K562 (cell line): ENCODE data around the gene GEN1. TPM values are rescaled to one million over a fixed set of nuclear protein-coding genes. Genes with fewer than 3 reads are reported as not detected.
A peak's percentile ranks its signal among the peaks of the same experiment; 100 is the strongest.

Experiments
- ATAC-seq: fragments of 200-7000 bp; cut with Tn5 transposase; 3 replicates; pipeline ENCODE4 v1.9.1; 2020; ENCODE audit warnings: moderate library complexity
- BruUV-seq: library from RNA; stranded (reverse); fragments of 400-500 nt; replicated peaks from 2 replicates; lab custom pipeline; 2021; lab: Mats Ljungman, UMichigan
- CTCF ChIA-PET: fragments of 300-600 bp; formaldehyde crosslinking; extraction: SDS; loops from one replicate; lab custom pipeline; 2021; ENCODE audit warnings: low intra/inter-chr PET ratio; lab: Yijun Ruan, JAX
- POLR2A ChIA-PET: fragments of 300-600, 350-650 bp; sonication (Branson Sonifier 250); formaldehyde crosslinking; extraction: SDS; loops from one replicate; lab custom pipeline; 2021; ENCODE audit warnings: antibody characterized with exemption, inconsistent platforms; lab: Yijun Ruan, JAX
- DNase-seq, 4 experiments: peaks; one replicate each; pipeline versions ENCODE4 v3.0.0 to v3.0.0-alpha.2; 2011 to 2018; ENCODE audit warnings: low spot score in 3 of 4, mixed read lengths in 3 of 4; ENCODE audit errors: extremely low read depth in 1 of 4
- FAIRE-seq: peaks from 2 replicates; lab custom pipeline; 2011; peaks lifted over from hg19 to GRCh38; lab: Jason Lieb, UNC
- H2AFZ ChIP-seq: 2 replicates; pipeline ENCODE4 v1.6.0; 2011; ENCODE audit warnings: low read depth, low read length, control low read depth, inconsistent platforms
- H3K27ac ChIP-seq: fragments of 200-600 bp; 3 replicates; pipeline ENCODE4 v1.8.0; 2011; ENCODE audit warnings: low read depth, mild to moderate bottlenecking, control low read depth, inconsistent platforms, low read length, moderate library complexity, mixed read lengths; ENCODE audit errors: extremely low read depth
- H3K27me3 ChIP-seq, 2 experiments: fragments of 300-600 bp in 1 of 2; 2 replicates in 1 of 2; 3 replicates in 1 of 2; pipeline versions ENCODE4 v1.6.0 to v1.8.0; 2011; ENCODE audit warnings: inconsistent platforms in 2 of 2, low read length in 2 of 2, mild to moderate bottlenecking in 1 of 2, mixed read lengths in 1 of 2, moderate library complexity in 1 of 2; ENCODE audit not compliant: control insufficient read depth in 2 of 2, insufficient read depth in 2 of 2
- H3K36me3 ChIP-seq: fragments of 300-600 bp; 3 replicates; pipeline ENCODE4 v1.8.0; 2011; ENCODE audit warnings: mild to moderate bottlenecking, low read length, inconsistent platforms; ENCODE audit not compliant: control insufficient read depth, insufficient read depth
- H3K4me1 ChIP-seq, 2 experiments: fragments of 200-600 bp in 1 of 2; replicated peaks in 1 of 2; 2 replicates in 1 of 2; 3 replicates in 1 of 2; pipeline versions ENCODE4 v1.5.1 to v1.8.0; 2011; ENCODE audit warnings: inconsistent platforms in 2 of 2, low read length in 2 of 2, mild to moderate bottlenecking in 1 of 2, mixed read lengths in 1 of 2, moderate library complexity in 1 of 2; ENCODE audit not compliant: control insufficient read depth in 2 of 2, insufficient read depth in 2 of 2
- H3K4me2 ChIP-seq: 2 replicates; pipeline ENCODE4 v1.6.1; 2011; ENCODE audit warnings: low read length, control low read depth, inconsistent platforms, mixed read lengths; ENCODE audit not compliant: insufficient read depth
- H3K4me3 ChIP-seq: fragments of 200-600 bp; sonication (generic), shearing (Covaris generic); 2 replicates; pipeline ENCODE4 v1.5.1; 2016; ENCODE audit warnings: control low read depth, inconsistent platforms
- H3K79me2 ChIP-seq: fragments of 200-600 bp; 3 replicates; pipeline ENCODE4 v1.8.0; 2011; ENCODE audit warnings: low read length, inconsistent platforms; ENCODE audit not compliant: control insufficient read depth, insufficient read depth
- H3K9ac ChIP-seq, 2 experiments: 2 replicates each; pipeline versions ENCODE4 v1.6.0 to v1.6.1; 2011; ENCODE audit warnings: low read depth in 2 of 2, low read length in 2 of 2, control low read depth in 1 of 2, inconsistent platforms in 1 of 2, mild to moderate bottlenecking in 1 of 2, mixed read lengths in 1 of 2; ENCODE audit not compliant: insufficient read depth in 1 of 2
- H3K9me1 ChIP-seq: one replicate; pipeline ENCODE4 v1.6.0; 2011; ENCODE audit warnings: inconsistent platforms, mild to moderate bottlenecking, low read length, moderate library complexity; ENCODE audit not compliant: control insufficient read depth, insufficient read depth
- H3K9me3 ChIP-seq: replicated peaks from 2 replicates; pipeline ENCODE4 v1.5.1; 2011; ENCODE audit warnings: low read depth, low read length, inconsistent platforms; ENCODE audit not compliant: control insufficient read depth, insufficient read depth
- H4K20me1 ChIP-seq: replicated peaks from 2 replicates; pipeline ENCODE4 v1.6.1; 2011; ENCODE audit warnings: low read length, inconsistent platforms, mixed read lengths; ENCODE audit not compliant: control insufficient read depth, insufficient read depth
- CEBPB ChIP-seq: fragments of 450-650 bp; IDR thresholded peaks from 2 replicates; pipeline ENCODE4 v1.6.1; 2016; ENCODE audit warnings: missing genetic modification characterization, missing compliant biosample characterization
- CREBBP ChIP-seq: IDR thresholded peaks from one replicate; pipeline ENCODE4 v1.6.1; 2012; ENCODE audit warnings: low read depth, mild to moderate bottlenecking, control low read depth, inconsistent platforms, low read length
- EGR1 ChIP-seq: fragments of 450-650 bp; conservative IDR thresholded peaks from 2 replicates; pipeline ENCODE4 v1.6.1; 2017; ENCODE audit warnings: mild to moderate bottlenecking
- NUFIP1 ChIP-seq: fragments of 450-650 bp; IDR thresholded peaks from 2 replicates; pipeline ENCODE4 v1.6.1; 2018; ENCODE audit not compliant: partially characterized antibody
- ZNF785 ChIP-seq: fragments of 250-450 bp; sonication (Bioruptor Pico); IDR thresholded peaks from 2 replicates; pipeline ENCODE4 v1.4.0; 2020; ENCODE audit warnings: mild to moderate bottlenecking
- WGBS: fragments of 100-300 bp; shearing (Covaris generic); methylation state at CpG from one replicate; pipeline ENCODE4 v1.1.6; 2016; ENCODE audit warnings: low coverage, mixed read lengths; ENCODE audit not compliant: insufficient coverage; ENCODE audit errors: missing lambda C conversion rate; 5-methylcytosine and 5-hydroxymethylcytosine counted together
- in situ Hi-C: fragments of 300-500 bp; cut with MboI; formaldehyde crosslinking; loops from 4 replicates; pipeline ENCODE4 v1.15.0; 2018; ENCODE audit warnings: inconsistent platforms, mixed read lengths
- intact Hi-C: fragments of 100-400 bp; cut with micrococcal nuclease; formaldehyde crosslinking; loops from 2 replicates; pipeline ENCODE4 v1.14.2; 2022
- polyA plus RNA-seq, 8 experiments: library from polyadenylated mRNA; depleted of rRNA in 4 of 8; stranded (reverse) in 5 of 8; unstranded in 3 of 8; fragments of >200 nt; fragmentation: Nextera tagmentation in 2 of 8; fragmentation: Illumina TruSeq in 1 of 8; extraction: Ambion mirVana in 2 of 8; extraction: Trizol in 1 of 8; gene quantifications; 2 replicates each; pipeline versions ENCODE4 v1.2.1 to v1.2.3, GENCODE V29; 2011 to 2014; ENCODE audit warnings: inconsistent platforms in 1 of 8, missing spikeins in 1 of 8
- total RNA-seq, 7 experiments: library from RNA; depleted of rRNA in 6 of 7; stranded (reverse); fragments of >200 nt in 6 of 7; fragmentation: Illumina TruSeq in 2 of 7; extraction: Trizol in 2 of 7; gene quantifications; 2 replicates each; pipeline versions ENCODE4 v1.2.1 to v1.2.3, GENCODE V29; 2011 to 2021; ENCODE audit warnings: low replicate concordance in 1 of 7
- TF ChIP-seq, protein P1 (sequence below), 2 experiments: fragments of 450-650 bp in 1 of 2; sonication (generic) in 1 of 2; formaldehyde crosslinking in 1 of 2; IDR thresholded peaks in 1 of 2; conservative IDR thresholded peaks in 1 of 2; 2 replicates each; pipeline versions ENCODE4 v1.6.1 to v1.8.1; 2016 to 2023; ENCODE audit warnings: mild to moderate bottlenecking in 2 of 2, moderate library complexity in 2 of 2, inconsistent platforms in 1 of 2, missing genetic modification reagents in 1 of 2
- TF ChIP-seq, protein P2 (sequence below): fragments of 450-650 bp; formaldehyde crosslinking; IDR thresholded peaks from 2 replicates; pipeline ENCODE4 v1.4.0; 2020; ENCODE audit warnings: mild to moderate bottlenecking, mixed read lengths

Gene GEN1
- total and polyA plus RNA-seq, 9 of the 15 experiments (the other 6 are each of a cell fraction or from before 2014, with no cell fraction given) = 8.6 to 39.7 (median 24.5) TPM

DNA sequence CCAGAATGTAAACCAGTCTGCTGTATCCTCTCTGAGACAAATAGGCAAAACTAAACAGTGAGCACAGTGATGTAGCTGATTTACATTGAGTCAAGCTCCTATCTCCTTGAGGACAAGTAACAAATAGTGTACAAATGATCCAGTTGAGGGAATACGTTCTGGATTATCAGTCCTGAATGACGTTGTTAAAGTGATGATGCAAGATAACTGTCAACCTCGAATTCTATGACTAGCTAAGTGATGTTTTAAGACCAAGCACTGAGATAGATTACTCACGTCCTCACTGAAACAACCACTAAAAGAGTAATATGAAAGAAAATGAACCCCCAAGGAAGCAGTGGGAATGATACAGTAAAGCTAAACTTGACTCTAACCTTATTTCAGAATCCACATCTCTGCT lies 47.1 kb upstream of the GEN1 start:
- POLR2A ChIA-PET = interaction anchor here (1.6 kb wide), 1 partner anchor 11 kb away, joined by 3 read pairs; no protein-coding TSS in a partner anchor
- peaks cover 85% of the 10 kb centered on the region for H3K36me3 ChIP-seq
- no peak for TF ChIP-seq EGR1
- TF ChIP-seq, protein P1, sequence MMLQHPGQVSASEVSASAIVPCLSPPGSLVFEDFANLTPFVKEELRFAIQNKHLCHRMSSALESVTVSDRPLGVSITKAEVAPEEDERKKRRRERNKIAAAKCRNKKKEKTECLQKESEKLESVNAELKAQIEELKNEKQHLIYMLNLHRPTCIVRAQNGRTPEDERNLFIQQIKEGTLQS (IDR thresholded peaks at IDR 0.05) = peak; percentile 65
- TF ChIP-seq, protein P1 (CRISPR knock-in tag; conservative IDR thresholded peaks at IDR 0.05) = no peak
- TF ChIP-seq ZNF785 (CRISPR knock-in tag) = no peak
- TF ChIP-seq NUFIP1 = no peak
- TF ChIP-seq CREBBP = no peak
- TF ChIP-seq CEBPB (tag) = 0 out of 2 replicates have a peak, but pooled peaks have one; percentile 18
- TF ChIP-seq, protein P2, sequence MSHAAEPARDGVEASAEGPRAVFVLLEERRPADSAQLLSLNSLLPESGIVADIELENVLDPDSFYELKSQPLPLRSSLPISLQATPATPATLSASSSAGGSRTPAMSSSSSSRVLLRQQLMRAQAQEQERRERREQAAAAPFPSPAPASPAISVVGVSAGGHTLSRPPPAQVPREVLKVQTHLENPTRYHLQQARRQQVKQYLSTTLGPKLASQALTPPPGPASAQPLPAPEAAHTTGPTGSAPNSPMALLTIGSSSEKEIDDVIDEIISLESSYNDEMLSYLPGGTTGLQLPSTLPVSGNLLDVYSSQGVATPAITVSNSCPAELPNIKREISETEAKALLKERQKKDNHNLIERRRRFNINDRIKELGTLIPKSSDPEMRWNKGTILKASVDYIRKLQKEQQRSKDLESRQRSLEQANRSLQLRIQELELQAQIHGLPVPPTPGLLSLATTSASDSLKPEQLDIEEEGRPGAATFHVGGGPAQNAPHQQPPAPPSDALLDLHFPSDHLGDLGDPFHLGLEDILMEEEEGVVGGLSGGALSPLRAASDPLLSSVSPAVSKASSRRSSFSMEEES (CRISPR knock-in tag) = no peak
- TF ChIP-seq, all 486 proteins: peak for 2
- ATAC-seq = no peak
- Histone ChIP-seq H3K9me1 (peaks cover 2% of the 10 kb centered on the region), H2AFZ (no peak overlapping the region), H3K4me1 (peaks cover 10 to 22% of the 10 kb centered on the region in 2 experiments), H3K27me3 (no peaks in the 10 kb centered on the region), H3K4me2 (no peak overlapping the region), H3K79me2 (no peaks in the 10 kb centered on the region; the same call in 2 of the 3 replicates), H3K4me3 (no peak overlapping the region), H3K9me3 (no peaks in the 10 kb centered on the region), H3K9ac (no peak overlapping the region), H4K20me1 (0 out of 2 replicates have a peak, but pooled peaks cover 6% of the 10 kb centered on the region), H3K27ac (no peak overlapping the region)
- intact Hi-C loops (no loop called here), in situ Hi-C loops (no loop called here)
- no peak for FAIRE-seq
- CTCF ChIA-PET = no interaction called here
- DNase-seq = no peak
- WGBS = 48% methylated on average over 4 of the region's 4 CpGs
- no TSS peak for BruUV-seq
